ENCODE data around the gene MRPL32. TPM values are rescaled to one million over a fixed set of nuclear protein-coding genes. Genes with fewer than 3 reads are reported as not detected.

Gene MRPL32
- total RNA-seq, 2 donors from 2014 or later, result 48.3 to 65.7 TPM

DNA sequence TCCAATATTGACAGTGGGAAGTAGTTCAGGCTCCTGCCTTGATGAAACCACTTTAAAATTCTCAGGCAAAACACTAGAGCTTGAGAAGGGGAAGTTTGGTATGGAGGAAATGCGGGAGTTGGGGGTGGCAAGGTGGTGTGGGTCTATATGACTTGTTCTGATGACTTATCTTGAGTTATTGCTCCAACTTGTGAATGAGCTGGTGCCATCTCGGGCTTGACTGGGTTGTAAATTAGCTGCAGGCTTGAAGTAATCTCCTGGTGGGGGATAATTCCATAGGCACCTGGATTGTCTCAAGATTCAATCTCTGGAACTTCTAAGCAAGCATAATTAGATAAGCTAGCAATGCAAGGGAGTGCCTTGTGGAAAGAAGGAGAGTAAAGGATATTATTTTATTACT is 29.0 kb downstream of the MRPL32 start:
- H3K27me3 ChIP-seq (replicated peaks; ENCODE audit: insufficient read depth), result no peaks in the 10 kb centered on the region
- H3K4me3 ChIP-seq, result no peak overlapping the region
- TF ChIP-seq, protein P1, sequence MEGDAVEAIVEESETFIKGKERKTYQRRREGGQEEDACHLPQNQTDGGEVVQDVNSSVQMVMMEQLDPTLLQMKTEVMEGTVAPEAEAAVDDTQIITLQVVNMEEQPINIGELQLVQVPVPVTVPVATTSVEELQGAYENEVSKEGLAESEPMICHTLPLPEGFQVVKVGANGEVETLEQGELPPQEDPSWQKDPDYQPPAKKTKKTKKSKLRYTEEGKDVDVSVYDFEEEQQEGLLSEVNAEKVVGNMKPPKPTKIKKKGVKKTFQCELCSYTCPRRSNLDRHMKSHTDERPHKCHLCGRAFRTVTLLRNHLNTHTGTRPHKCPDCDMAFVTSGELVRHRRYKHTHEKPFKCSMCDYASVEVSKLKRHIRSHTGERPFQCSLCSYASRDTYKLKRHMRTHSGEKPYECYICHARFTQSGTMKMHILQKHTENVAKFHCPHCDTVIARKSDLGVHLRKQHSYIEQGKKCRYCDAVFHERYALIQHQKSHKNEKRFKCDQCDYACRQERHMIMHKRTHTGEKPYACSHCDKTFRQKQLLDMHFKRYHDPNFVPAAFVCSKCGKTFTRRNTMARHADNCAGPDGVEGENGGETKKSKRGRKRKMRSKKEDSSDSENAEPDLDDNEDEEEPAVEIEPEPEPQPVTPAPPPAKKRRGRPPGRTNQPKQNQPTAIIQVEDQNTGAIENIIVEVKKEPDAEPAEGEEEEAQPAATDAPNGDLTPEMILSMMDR (IDR thresholded peaks at IDR 0.05), result no peak
- no peak for TF ChIP-seq POLR2AphosphoS5 (IDR thresholded peaks at IDR 0.05)
- no peak for TF ChIP-seq POLR2A (IDR thresholded peaks at IDR 0.05)
- 69% methylated on average over 2 of the region's 2 CpGs for WGBS
- no peak overlapping the region for H3K27ac ChIP-seq
- no peaks in the 10 kb centered on the region for H3K36me3 ChIP-seq
- DNase-seq (ENCODE audit: low spot score), result no peak
- no peaks in the 10 kb centered on the region for H3K4me1 ChIP-seq (replicated peaks)
- no peaks in the 10 kb centered on the region for H3K9me3 ChIP-seq
- intact Hi-C loops (cut with DNase I), result no loop called here

DNA sequence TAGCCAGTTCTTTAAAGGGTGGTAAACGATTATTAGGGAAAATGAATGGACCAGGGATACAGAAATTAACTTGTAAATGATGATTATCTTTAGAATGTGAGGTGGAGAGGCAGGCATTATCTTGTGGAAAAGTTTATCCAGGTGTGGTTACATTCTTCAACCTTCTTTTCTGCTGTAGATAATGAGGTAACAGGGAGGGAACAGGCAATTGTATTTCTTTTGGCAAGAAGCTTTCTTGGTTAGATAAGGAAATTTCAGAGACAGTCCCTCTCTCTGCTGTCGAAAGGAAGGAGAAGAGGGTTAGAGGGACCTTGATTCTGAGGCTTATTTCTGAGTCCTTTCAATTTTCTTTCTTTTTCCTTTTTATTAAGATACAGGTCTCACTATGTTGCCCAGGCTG is 32.1 kb downstream of the MRPL32 start:
- H3K4me3 ChIP-seq, result no peak overlapping the region
- H3K36me3 ChIP-seq, result no peaks in the 10 kb centered on the region
- no peak for DNase-seq (ENCODE audit: low spot score)
- H3K27ac ChIP-seq, result no peak overlapping the region
- no peaks in the 10 kb centered on the region for H3K27me3 ChIP-seq (replicated peaks; ENCODE audit: insufficient read depth)
- 41% methylated on average over 2 of the region's 2 CpGs for WGBS
- intact Hi-C loops (cut with DNase I), result no loop called here
- H3K4me1 ChIP-seq (replicated peaks), result no peaks in the 10 kb centered on the region
- no peak for TF ChIP-seq POLR2AphosphoS5 (IDR thresholded peaks at IDR 0.05)
- no peak for TF ChIP-seq POLR2A (IDR thresholded peaks at IDR 0.05)
- TF ChIP-seq, protein P1 (IDR thresholded peaks at IDR 0.05), result no peak
- no peaks in the 10 kb centered on the region for H3K9me3 ChIP-seq

DNA sequence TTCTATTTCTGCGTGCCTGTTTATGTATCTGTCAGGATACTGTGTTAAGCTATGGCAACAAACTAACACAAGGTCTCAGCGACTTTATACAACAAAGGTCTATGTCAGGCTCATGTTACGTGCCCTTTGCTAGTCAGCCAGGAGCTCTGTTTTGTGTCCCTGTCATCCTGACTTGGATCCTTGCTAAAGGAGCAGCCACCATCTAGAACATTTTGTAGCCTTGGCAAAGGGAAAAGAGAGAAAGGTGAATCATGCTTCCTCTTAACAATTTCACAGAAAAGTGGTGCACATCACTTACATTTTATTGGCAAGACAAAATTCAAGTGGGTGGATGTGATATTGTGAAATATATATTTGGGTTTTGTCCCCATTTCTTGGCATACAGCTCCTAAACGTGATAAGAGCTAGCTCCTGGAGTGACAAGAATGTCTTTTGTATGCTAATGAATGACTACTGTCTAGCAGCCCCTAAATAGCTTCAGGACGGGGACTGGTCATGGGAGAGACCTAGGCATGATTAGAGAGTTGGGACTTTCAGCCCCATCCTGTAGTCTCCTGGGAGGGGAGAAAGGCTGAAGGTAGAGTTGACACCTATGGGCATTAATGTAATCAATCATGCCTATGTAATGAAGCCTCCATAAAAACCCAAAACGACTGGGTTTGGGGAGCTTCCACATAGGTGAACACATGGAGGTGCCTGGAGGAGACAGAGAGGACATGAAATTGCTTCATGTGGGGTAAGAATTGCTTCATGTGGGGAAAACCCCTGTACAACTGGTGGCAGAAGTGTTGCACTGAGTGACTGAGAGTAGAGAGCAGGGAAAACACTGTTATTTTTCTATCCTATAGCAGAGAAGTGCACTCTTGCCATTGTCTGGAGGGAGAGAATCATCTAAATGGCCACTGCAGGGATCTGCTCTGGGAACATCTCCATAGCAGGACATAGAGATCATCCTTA is 33.0 kb downstream of the MRPL32 start:
- Histone ChIP-seq H3K4me1 (replicated peaks) (no peaks in the 10 kb centered on the region), H3K36me3 (no peaks in the 10 kb centered on the region), H3K9me3 (no peaks in the 10 kb centered on the region), H3K4me3 (no peak overlapping the region), H3K27me3 (replicated peaks; ENCODE audit: insufficient read depth) (no peaks in the 10 kb centered on the region), H3K27ac (no peak overlapping the region)
- no peak for DNase-seq (ENCODE audit: low spot score)
- no peak for TF ChIP-seq POLR2AphosphoS5 (IDR thresholded peaks at IDR 0.05)
- TF ChIP-seq, protein P1 (IDR thresholded peaks at IDR 0.05), result no peak
- no peak for TF ChIP-seq POLR2A (IDR thresholded peaks at IDR 0.05)
- intact Hi-C loops (cut with DNase I), result no loop called here
- 61% methylated on average over 6 of the region's 6 CpGs for WGBS

DNA sequence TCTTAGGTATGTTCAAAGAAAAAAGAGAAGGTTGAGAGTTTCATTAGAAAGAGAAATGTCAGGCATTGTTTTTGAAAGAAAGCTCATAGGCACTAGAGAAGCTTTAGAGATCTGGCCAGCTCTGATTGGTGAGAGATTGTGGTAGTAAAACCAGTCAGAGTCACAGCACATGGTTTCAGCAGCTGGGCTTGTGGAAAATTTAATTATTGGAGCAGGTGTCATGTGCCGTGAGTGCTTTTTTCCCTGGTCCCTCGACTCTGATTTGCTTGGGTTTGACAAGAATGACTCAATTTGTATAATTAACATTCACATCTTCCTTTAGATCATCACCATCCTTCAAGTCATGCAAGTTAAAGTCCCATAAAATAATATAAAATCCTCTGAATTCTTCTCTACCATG is 35.2 kb downstream of the MRPL32 start:
- no peaks in the 10 kb centered on the region for H3K36me3 ChIP-seq
- no peak for TF ChIP-seq POLR2AphosphoS5 (IDR thresholded peaks at IDR 0.05)
- TF ChIP-seq, protein P1 (IDR thresholded peaks at IDR 0.05), result no peak
- TF ChIP-seq POLR2A (IDR thresholded peaks at IDR 0.05), result no peak
- 85% methylated on average over 2 of the region's 2 CpGs for WGBS
- H3K4me1 ChIP-seq (replicated peaks), result no peaks in the 10 kb centered on the region
- intact Hi-C loops (cut with DNase I), result no loop called here
- no peaks in the 10 kb centered on the region for H3K9me3 ChIP-seq
- no peak overlapping the region for H3K4me3 ChIP-seq
- no peaks in the 10 kb centered on the region for H3K27me3 ChIP-seq (replicated peaks; ENCODE audit: insufficient read depth)
- DNase-seq (ENCODE audit: low spot score), result no peak
- no peak overlapping the region for H3K27ac ChIP-seq
